NCI-H226 (cell line): ENCODE measurements around the gene CDK19.
"Not testable (repeated sequence)": the region's sequence is repeated elsewhere in the genome, so short reads cannot be mapped to it uniquely, and the experiment has no call there.

ENCODE experiments used
- DNase-seq: peaks from one replicate; pipeline ENCODE4 v3.0.0-alpha.2; 2015

CDK19 gene

DNA sequence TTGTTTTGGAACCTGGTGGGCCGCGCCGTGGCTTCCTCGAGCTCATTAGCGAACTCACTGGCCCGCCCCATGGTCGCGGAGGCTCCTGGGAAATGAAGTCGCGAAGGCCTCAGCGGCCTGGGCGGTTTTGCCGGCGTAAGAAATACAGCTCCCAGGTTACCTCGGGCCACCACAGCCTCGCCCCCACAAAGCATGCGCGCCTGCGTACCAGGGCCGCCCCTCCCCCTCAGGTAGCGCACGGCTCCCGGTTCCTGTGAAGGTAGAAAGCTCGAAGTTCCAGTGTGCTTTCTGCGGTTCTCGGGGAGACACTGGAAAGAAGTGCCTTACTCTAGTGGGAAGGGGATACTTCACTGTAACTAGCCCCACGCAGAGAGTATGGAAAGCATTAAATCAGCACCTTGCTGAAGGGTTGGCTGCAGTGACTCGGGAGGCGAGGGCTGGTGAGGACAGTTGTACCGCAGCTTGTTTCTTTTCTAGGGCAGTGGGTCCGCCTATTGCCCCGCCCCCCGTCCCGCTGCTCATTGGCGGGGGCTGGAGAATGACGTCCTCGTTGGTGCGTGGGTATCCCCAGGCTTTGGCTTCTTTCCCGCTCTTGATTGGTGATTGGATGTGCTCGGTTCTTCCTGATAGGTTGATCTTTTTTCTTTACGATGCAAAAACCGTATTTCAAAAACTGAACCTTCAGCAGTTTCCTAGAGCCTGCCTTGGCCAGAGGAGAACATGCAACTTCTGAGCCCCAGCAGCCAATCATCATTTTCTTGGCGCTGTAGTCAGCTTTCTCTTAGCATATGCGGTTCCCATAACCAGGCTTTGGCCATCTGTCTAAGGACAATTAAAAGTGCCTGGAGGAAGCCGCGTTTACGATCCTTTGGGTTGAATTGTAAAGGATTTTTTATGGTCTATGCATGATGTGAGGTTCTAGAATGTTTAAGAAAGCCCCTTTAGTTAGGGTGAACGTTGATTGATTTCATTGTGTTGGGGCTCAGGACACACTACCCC lies at the start of gene CDK19:
CDK19 (minus strand) TSS at position 59 of the 999 bp plus-strand sequence. CDS start 333 bp downstream, outside the sequence.
- peak; percentile 99 for DNase-seq

DNA sequence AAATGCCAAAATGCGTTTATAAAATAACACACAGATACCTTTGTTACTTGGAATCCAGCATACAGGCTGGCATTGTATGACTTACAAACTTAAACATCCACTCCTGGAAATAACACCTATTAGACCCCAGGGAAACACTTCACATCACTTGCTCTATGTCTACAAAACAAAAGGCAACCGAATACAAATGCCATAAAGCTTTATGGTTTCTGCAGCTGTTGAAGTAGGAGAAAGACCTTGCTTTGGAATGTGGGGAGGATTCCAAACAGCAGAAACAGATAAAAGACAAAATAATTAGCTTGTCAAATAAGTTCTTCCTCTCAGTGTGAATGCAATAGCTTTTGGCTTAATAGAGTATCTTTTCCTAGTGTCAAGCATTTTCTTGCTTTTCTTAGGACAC lies 49.6 kb upstream of the CDK19 start:
- DNase-seq = no peak

DNA sequence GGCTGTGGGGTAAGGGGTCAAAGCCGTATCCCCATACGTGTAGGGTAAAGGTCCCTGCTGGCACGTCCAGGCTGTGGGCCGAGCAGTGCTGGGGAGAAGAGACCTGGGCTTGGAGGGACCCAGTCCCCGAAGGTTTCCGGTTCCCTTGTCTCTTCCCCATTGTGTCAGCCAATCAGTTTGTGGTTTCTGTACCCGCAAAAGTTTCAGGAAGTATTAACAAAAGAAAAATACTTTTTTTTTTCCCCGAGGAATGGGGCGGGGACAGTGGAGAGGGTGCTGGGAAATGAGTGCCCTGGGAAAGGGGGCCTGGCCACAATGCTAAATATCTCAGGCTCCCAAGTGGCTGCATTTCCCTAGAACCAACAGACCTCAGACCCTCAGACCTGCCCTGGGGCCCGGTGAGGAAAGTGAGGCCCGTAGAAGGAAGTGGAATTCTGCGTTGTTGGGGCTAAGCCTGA lies 44.1 kb upstream of the CDK19 start:
- DNase-seq = no peak

DNA sequence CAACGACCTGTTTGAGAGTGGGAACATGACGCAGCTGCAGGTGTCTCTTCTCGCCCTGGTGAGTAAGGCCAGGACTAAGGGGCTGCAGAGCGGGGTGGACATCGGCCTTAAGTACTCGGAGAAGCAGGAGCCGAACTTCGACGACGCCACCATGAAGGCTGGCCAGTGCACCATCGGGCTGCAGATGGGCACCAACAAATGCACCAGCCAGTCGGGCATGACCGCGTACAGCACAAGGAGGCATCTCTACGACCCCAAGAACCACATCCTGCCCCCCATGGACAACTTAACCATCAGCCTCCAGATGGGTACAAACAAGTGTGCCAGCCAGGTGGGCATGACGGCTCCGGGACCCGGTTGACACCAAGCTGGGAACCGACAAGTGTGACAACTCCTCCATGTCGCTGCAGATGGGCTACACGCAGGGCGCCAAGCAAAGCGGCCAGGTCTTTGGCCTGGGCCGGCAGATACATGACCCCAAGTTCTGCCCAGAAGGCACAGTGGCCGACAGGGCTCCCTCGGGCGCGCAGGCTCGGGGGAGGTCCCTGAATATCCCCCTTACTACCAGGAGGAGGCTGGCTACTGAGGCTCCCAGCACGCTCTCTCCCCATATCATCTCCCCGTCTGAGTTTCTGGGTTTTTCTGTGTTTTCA lies 43.4 kb upstream of the CDK19 start:
- no peak for DNase-seq

DNA sequence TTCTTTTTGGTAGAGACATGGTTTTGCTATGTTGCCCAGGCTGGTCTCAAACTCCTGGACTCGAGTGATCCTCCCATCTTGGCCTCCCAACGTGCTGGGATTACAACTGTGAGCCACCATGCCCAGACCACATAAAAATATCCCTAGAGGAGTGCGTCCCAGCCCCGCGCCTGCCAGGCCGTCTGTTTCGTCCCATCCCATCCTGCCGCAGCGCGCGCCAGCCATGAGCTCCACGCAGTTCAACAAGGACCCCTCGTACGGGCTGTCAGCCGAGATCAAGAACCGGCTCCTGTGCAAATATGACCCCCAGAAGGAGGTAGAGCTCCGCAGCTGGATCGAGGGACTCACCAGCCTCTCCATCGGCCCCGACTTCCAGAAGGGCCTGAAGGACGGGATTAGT lies 42.7 kb upstream of the CDK19 start:
- DNase-seq = no peak

DNA sequence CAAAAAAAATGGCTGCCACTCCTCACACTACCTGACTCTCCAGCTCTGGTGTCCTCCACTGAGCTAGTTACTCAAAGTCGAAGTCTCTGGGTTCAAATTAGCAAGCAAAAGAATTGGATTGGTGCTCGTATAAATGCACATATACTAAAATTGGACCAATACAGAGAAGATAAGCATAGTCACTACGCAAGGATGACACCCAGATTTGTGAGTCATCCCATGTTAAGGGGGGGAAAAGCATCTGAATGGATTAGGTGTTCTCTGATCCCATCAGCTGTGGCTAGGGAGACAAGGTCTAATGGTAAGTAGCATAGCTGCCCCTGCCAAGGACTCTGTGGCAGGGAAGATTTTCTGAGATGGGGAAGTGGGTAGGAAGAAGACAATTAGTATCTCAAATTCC lies 41.0 kb upstream of the CDK19 start:
- DNase-seq = no peak

DNA sequence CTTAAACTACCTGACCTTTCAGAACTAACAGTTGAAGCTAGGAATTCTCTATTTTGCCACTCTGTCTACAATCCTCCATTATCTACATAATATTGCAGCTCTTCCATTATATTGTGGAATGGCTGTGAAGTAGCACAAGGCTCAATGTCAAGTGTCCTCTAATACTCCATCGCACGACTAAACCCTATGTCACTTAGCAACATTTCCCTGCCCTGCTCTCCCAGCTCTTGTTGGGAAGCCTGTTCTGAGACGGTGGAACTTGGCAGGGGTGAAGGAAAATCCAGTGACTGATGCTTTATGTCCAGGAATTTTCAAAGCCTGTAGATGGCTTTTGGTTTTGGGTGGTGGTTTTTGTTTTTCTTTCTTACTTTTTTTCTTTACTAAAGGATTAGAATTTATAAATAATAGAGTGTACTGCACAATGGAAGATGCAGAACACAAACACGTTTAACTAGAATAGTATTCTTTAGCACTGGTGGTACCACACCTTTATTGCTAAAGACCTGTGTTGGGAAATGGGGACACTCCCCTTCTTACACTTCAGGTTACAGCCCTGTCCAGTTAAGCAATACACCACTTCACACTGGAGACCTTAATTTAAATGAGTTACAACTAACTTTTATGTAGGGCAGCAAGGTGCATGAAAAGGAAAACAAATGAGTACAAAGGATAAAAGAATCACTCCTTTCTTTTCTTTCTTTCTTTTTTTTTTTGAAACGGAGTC lies 38.6 kb upstream of the CDK19 start:
- DNase-seq = no peak

DNA sequence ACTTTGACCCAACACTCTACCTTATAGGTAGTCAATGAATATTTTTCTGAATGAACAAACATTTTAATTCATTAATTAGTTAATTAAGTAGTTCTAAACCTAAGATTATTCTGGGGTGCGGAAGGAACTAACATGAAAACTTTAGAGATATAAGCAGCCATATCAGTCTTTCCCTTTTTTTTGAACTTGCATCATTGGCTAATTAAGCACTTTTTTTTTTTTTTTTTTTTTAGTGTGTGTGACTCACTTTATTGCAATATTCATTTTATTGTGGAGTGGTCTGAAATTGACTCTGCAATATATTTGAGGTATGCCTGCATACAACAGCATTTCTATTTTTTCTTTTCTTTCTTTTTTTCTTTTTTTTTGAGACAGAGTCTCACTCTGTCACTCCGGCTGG lies 37.5 kb upstream of the CDK19 start:
- DNase-seq = no peak

DNA sequence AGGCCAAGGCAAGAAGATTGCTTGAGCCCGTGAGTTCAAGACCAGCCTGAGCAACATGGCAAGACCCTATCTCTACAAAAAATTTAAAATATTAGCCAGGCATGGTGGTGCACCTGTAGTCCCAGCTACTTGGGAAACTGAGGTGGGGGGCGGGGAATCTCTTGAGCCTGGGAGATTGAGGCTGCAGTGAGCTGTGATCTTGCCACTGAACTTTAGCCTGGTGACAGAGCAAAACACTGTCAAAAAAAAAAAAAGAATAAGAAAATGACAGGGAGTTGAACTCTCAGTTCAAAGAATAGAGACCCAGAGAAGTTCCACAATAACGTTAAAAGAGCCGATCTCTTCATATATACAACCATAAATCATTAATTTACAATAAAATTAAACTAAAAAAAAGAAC lies 34.5 kb upstream of the CDK19 start:
- no peak for DNase-seq

DNA sequence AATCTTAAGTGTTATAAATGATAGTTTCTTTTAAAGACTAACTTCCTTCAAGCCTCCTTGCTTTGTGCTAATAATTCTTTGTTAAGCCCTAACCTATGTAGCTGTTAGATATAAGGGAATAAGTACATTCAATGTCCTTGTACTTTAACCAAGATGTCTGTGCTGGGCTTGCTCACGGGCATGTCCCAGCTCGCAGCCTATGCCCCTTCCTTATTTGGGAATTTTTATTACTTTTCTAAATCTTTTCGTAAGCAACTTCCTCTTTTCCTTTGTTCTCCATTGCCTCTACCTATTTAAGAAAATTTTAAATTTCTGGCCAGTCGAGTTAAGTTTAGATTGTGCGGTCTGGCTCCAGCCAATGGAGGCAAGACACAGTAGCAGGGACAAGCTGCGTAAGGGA lies 26.0 kb upstream of the CDK19 start:
- DNase-seq = no peak

DNA sequence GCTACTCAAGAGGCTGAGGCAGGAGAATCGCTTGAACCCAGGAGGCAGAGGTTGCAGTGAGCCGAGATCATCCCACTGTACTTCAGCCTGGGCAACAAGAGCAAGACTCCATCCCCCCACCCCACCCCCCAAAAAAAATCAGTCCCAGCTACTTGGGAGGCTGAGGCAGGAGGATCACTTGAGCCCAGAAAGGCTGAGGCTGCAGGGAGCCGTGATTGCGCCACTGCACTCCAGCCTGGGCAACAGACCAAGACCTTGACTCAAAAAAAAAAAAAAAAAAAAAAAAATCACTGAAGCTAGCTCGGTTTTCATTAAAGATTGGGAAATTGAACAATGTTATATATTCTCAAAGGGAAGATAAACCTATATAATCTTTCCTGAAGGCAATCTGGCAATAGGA lies 20.5 kb upstream of the CDK19 start:
- DNase-seq = not testable (repeated sequence)

DNA sequence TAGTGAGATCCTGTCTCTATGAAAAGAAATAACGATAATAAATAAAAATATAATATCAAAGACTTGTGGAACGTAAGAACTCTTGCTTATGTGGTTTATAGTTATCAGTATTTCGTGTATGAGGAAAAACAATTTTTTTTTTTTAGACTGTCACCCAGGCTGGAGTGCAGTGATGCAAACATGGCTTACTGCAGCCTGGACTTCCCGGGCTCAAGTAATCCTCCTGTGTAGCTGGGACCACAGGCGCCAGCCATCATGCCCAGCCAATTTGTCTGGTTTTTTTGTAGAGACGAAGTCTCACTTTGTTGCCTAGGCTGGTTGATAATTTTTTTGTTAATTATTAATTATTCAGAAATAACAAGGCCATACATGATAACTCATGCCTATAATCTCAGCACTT lies 18.6 kb upstream of the CDK19 start:
- no peak for DNase-seq

DNA sequence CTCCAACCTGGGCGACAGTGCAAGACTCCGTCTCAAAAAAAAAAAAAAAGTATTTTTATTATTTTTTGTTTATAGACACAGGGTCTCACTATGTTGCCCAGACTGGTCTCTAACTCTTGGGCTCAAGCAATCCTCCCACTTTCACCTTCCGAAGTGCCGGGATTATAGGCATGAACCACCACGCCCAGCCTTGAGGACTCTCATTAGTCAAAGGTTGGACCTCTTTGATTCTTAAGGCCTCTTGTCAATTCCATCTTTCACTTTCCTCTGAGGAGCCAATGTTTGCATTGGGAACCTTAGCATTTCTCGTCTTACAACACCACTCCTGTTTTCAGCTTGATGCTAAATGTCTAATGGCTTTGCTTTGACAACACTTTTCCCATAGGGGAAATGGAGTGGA lies 16.1 kb upstream of the CDK19 start:
- DNase-seq = no peak

DNA sequence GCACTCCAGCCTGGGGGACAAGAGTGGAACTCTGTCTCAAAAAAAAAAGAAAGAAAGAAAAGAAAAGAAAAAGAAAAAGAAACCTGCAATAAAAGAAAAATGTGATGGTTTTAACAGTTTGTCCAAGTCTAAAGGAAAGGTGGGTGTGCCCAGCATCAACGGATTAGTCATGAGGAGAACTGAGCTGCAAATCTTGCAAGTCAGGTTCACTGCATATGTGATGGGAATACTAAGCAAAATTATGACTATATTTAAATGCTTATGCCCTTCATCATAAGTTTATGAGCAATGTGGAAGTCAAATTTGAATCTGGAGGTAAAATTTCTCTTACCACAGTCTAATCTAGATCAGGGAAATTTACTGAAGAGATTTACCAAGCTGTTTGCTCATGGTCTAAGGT lies 13.1 kb upstream of the CDK19 start:
- no peak for DNase-seq

DNA sequence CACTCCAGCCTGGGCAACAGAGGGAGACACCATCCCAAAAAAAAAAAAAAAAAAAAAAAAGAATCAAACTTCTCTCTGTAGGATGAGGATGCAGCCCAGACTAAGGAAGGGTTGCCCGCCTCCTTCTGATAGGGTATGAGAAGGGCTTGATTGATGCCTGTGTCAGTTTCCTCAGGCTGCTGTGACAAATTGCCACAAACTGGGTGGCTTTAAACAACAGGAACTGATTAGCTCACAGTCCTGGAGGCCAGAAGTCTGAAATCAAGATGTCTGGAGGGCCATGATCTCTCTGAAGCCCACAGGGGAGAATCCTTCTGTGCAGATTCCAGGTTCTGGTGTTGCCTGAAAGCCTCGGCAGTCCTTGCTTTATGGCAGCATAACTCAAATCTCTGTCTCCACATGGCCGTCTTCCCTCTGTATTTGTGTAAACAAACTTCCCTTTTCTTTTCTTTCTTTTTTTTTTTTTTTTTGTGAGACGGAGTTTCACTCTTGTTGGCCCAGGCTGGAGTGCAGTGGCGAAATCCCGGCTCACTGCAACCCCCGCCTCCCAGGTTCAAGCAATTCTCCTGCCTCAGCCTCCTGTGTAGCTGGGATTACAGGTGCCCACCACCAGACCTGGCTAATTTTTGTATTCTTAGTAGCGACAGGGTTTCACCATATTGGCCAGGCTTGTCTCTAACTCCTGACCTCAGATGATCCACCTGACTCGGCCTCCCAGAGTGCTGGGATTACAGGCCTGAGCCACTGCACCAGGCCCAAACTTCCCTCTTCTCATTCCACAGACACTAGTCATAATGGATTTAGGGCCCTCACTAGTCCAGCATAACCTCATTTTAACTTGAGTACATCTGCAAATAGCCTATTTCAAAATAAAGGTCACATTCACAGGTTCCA lies 11.2 kb upstream of the CDK19 start:
- no peak for DNase-seq

DNA sequence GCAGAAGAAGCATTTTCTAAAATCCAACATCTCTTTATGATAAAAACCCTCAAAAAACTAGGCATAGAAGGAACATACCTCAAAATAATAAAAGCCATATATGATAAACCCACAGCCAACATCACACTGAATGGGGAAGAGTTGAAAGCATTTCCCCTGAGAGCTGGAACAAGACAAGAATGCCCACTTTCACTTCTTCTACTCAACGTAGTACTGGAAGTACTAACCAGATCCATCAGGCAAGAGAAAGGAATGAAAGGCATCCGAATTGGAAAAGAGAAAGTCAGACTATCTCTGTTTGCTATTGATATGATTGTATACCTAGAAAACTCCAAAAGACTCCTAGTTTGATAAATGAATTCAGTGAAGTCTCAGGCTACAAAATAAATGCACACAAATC lies 7.9 kb upstream of the CDK19 start:
- no peak for DNase-seq

DNA sequence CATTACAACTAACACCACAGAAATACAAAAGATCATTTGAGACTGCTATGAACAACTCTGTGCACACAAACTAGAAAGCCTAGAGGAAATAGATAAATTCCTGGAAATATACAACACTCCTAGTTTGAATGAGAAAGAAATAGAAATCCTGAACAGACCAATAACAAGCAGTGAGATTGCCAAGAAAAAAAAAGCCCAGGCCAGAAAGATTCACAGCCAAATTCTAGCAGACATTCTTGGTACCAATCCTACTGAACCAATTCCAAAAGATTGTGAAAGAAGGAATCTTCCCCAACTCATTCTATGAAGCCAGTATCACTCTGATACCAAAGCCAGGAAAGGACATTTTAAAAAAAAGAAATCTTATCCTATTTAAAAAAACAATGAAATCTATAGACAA lies 7.0 kb upstream of the CDK19 start:
- DNase-seq = no peak

DNA sequence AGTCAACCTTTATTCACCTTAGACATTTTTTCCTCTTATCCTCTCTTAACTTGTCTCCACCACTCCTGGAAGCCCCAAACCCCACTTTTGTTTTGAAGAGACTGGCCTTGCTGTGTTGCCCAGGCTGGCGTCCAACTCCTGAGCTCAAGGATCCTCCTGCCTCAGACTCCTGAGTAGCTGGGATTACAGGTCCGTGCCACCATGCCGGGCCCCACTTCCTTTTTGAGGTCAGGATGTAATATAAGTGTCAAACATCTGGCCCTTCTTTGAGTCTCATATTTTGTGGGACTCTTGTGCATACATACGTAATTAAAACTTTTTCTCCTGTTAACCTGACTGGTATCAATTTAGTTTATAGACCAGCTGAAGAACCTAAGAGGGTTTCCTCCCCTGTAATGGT lies 1.4 kb upstream of the CDK19 start:
- DNase-seq = no peak

DNA sequence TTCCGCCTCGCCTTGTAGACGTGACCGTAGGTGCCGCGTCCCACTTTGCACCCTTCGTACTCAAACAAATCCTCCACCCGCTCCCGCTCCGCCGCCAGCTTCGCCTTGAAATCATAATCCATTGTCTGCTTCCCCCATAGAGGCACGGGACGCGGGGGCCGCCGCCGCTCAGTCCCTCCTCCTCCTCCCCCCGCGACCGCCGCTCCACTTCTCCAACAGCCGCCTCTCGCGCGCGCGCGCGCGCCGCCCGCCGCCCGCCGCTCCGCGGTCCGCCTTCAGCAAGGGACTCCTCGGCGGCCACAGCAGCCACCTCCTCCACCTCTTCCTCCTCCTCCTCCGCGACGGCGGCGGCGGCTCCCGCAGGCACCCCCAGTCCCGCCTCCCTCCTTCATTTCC lies 256 bp downstream of the CDK19 start:
- DNase-seq = no peak

DNA sequence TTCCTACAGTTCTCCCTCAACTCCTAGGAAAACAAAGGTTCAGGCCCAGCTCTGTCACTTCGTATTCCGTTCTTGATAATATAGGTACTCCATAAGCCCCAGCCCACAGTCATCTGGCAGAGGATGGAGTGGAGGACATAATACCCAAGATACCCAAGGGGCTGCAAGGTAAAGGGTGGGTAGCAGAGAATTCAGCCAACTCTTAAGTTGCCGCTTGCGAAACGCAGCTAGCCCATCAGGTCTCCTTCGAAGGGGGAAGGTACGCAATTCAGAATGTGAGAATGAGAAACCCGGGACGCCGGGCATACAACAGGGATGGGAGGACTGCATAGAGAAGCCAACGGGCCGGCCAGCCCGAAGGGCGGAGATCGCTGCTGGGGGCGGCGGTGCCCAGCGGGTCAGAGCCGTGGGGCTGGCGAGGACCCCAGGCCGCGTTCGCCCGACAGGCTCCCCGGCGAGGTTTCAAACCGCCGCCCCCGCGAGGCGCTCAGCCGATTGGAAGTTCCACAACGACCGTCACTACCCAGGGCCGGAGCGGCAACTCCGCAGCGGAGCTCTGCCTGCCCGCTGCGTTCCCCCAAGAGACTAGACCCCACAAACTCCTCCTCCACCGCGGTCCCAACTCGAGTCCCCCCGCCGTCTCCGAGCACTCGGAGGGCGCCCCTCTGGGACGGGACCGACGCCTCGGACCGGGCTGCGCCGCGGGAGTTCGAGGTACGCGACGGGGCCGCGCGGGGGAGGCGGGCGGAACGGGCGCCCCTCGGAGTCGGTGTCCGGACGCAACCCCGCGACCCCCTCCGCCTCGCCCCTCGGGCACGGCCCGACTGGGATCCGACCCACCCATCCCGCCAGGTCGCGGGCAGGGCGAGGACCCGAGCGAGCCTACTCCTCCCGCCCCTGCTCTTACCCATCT lies 911 bp downstream of the CDK19 start:
- peak; percentile 5 for DNase-seq
